ENCODE measurements around the gene RER1. TPM values are rescaled to one million over a fixed set of nuclear protein-coding genes. Genes with fewer than 3 reads are reported as not detected.

RER1 gene
- total RNA-seq, 1 donor from 2014 or later = 61.3 TPM

DNA sequence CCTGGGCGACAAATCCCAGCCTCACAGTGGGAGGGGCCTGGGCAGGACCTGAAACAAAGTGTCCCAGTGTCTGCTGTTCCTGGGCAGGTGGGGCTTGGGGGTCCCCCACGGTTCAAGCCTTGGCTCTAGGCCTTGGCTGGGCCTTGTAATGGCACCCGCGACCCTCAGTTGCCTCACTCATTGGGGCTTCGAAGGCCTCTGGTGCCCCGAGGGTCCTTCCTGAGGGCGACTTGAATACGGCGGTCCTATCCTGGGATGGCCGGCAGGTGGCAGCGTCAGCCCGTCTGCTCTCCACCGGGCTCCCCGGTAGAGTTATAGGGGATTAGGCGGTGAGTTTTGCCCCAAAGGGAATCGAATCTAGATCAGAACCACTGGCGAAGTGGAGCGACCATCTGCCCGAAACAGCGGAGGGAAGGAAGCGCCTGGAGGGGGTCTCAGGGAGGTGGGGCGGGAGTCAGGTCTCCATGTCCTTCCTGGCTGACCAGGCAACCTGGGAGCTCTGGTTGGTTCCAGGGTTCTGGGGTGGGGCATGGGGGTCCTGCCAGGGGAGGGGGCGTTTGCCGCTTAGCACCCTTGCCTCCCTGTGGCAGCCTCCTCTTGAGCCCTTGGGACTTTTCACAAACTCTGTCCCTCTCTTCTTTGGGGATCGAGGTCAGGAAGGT is 22.8 kb downstream of the RER1 start:
- peak overlapping the region in 1 of 2 donors; percentile 4 for H3K27ac ChIP-seq
- intact Hi-C loops (cut with DNase I) = loop anchor here (2.0 to 10.0 kb wide), 2 partner anchors 372 to 1010 kb away; no protein-coding TSS in a partner anchor

DNA sequence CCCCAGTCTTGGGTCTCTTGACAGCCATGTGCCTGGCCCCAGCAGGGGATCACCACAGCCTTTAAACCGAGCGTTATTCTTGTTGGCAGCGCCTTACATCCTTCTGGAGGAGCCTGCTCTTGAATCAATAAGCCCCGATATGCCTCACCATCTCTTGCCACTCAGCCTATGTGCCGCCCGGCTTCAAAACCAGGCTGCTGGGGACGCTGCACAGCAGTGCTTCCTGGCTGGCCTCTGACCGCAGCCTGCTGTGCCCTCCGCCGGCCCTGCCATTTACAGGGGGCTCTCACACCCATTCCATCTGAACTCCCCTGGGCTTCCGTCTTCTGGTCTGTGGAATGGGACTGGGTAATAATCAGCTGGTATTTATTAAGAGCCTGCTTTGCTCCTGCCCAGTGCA is 23.7 kb downstream of the RER1 start:
- H3K4me3 ChIP-seq = no peak overlapping the region
- DNase-seq (ENCODE audit: low spot score in 2 of 2) = no peak
- intact Hi-C loops (cut with DNase I) = loop anchor here (2.0 to 10.0 kb wide), 2 partner anchors 371 to 1009 kb away; no protein-coding TSS in a partner anchor
- peaks cover 12 to 26% of the 10 kb centered on the region in 2 donors for H3K4me1 ChIP-seq
- TF ChIP-seq, protein P1, sequence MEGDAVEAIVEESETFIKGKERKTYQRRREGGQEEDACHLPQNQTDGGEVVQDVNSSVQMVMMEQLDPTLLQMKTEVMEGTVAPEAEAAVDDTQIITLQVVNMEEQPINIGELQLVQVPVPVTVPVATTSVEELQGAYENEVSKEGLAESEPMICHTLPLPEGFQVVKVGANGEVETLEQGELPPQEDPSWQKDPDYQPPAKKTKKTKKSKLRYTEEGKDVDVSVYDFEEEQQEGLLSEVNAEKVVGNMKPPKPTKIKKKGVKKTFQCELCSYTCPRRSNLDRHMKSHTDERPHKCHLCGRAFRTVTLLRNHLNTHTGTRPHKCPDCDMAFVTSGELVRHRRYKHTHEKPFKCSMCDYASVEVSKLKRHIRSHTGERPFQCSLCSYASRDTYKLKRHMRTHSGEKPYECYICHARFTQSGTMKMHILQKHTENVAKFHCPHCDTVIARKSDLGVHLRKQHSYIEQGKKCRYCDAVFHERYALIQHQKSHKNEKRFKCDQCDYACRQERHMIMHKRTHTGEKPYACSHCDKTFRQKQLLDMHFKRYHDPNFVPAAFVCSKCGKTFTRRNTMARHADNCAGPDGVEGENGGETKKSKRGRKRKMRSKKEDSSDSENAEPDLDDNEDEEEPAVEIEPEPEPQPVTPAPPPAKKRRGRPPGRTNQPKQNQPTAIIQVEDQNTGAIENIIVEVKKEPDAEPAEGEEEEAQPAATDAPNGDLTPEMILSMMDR (IDR thresholded peaks at IDR 0.05) = no peak
- H3K9me3 ChIP-seq = no peaks in the 10 kb centered on the region
- no peaks in the 10 kb centered on the region for H3K36me3 ChIP-seq
- peaks cover 11% of the 10 kb centered on the region for H3K27me3 ChIP-seq
- no peak overlapping the region for H3K27ac ChIP-seq

More for the DNA sequence above, 22.8 kb downstream of the RER1 start:
- TF ChIP-seq, protein P1 (IDR thresholded peaks at IDR 0.05) = peak; percentile 92 to 97 (median 93)
- peaks cover 3 to 4% of the 10 kb centered on the region in 2 donors for H3K36me3 ChIP-seq
- peaks cover 12 to 26% of the 10 kb centered on the region in 2 donors for H3K4me1 ChIP-seq
- H3K27me3 ChIP-seq = peaks cover 6% of the 10 kb centered on the region
- peak in 1 of 2 donors; percentile 82 for DNase-seq (ENCODE audit: low spot score in 2 of 2)
- no peaks in the 10 kb centered on the region for H3K9me3 ChIP-seq
- peak overlapping the region in 1 of 2 donors; percentile 87 for H3K4me3 ChIP-seq

DNA sequence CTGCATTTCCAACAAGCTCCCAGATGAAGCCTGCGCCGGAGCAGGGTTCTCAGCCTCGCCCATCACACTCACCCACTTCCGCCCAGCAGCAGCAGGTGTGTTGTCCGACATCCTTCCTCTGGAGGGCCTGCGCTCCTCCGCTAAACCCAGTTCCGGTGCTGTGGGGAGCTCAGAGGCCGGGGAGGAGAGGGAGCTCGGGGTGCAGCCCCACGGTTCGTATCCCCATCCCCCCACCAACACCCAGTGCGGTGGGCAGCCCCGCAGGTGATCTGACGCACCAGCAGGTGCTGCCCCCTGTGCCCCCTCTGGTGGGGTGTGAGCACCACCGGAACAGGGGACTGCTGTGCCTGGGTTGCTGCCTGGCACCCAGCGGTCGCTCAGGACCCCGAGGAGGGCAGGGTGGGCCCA is 24.2 kb downstream of the RER1 start:
- Histone ChIP-seq H3K4me3 (no peak overlapping the region), H3K4me1 (peaks cover 12 to 26% of the 10 kb centered on the region in 2 donors), H3K36me3 (no peaks in the 10 kb centered on the region), H3K27me3 (peaks cover 11% of the 10 kb centered on the region), H3K9me3 (no peaks in the 10 kb centered on the region), H3K27ac (no peak overlapping the region)
- DNase-seq (ENCODE audit: low spot score in 2 of 2) = no peak
- TF ChIP-seq, protein P1 (IDR thresholded peaks at IDR 0.05) = no peak
- intact Hi-C loops (cut with DNase I) = loop anchor here (2.0 to 10.0 kb wide), 2 partner anchors 371 to 1009 kb away; no protein-coding TSS in a partner anchor

DNA sequence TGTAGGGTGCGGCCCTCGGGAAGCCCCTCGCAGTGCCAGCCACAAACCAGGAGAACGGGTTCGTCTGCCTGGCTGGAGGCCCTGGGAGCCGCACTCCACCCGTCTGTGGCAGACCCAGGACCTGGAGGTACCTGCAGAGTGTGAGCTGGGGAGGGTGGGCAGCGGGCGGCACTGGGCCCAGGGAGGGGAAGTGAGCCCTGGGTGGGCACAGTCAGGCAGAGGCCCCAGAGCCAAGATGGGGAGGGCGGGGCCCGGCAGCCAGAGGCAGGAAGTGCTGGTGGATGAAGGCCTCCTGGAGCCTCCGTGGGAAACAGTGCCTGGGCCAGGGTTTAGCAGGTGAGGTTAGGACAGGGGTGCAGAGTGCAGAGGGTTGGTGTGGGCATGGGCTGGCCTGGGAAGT is 24.8 kb downstream of the RER1 start:
- Histone ChIP-seq H3K27ac (no peak overlapping the region), H3K4me3 (no peak overlapping the region), H3K4me1 (peaks cover 12 to 25% of the 10 kb centered on the region in 2 donors), H3K36me3 (no peaks in the 10 kb centered on the region), H3K27me3 (peaks cover 11% of the 10 kb centered on the region), H3K9me3 (no peaks in the 10 kb centered on the region)
- TF ChIP-seq, protein P1 (IDR thresholded peaks at IDR 0.05) = no peak
- intact Hi-C loops (cut with DNase I) = loop anchor here (10.0 kb wide), 1 partner anchor 1008 kb away; no protein-coding TSS in a partner anchor
- no peak for DNase-seq (ENCODE audit: low spot score in 2 of 2)

DNA sequence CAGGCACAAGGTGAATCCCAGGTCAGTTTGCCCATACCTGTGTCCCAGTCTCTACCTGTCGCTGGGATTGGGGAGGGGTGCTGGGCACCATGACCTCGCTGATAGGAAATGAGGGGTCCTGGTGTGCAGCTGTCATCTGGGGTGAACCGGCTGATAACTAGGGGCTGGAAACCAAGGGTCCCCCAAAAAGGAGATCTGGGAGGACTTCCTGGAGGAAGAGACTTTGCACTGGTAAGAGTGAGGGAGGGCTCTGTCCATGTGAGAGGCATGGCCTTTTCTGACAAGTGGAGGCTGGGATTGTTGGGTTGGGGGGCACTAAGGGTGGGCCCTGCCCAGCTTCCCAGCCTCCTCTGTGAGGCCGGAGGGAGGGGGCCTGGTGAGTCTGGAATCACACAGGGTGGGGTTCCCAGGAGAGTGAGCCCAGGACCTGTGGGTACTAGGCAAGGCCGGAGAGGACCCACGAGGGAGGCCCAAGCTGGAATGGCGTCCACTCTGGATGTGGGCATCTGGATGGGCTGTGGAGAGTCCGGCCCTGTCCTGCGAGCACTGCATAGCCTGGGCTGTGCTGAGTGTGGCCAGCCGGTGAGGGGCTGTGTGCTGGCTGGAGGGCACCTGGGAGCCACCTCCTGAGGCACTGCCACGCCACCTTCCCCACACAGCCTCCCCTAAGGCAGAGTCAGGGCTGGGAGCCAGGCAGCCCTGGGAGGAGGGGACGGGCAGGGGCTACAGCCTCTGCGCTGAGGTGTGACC is 25.6 kb downstream of the RER1 start:
- H3K4me3 ChIP-seq = no peak overlapping the region
- no peak for DNase-seq (ENCODE audit: low spot score in 2 of 2)
- no peak overlapping the region for H3K27ac ChIP-seq
- H3K27me3 ChIP-seq = peaks cover 11% of the 10 kb centered on the region
- H3K36me3 ChIP-seq = no peaks in the 10 kb centered on the region
- H3K9me3 ChIP-seq = no peaks in the 10 kb centered on the region
- H3K4me1 ChIP-seq = peaks cover 12 to 17% of the 10 kb centered on the region in 2 donors
- TF ChIP-seq, protein P1 (IDR thresholded peaks at IDR 0.05) = no peak
- intact Hi-C loops (cut with DNase I) = loop anchor here (10.0 kb wide), 1 partner anchor 1008 kb away; no protein-coding TSS in a partner anchor
